ENCODE data around the gene NSFL1C. TPM values are rescaled to one million over a fixed set of nuclear protein-coding genes. Genes with fewer than 3 reads are reported as not detected.

Gene NSFL1C
- total and polyA plus RNA-seq, 9 of the 15 experiments (the other 6 are each of a cell fraction or from before 2014, with no cell fraction given): 20.8 to 119 (median 47.0) TPM

DNA sequence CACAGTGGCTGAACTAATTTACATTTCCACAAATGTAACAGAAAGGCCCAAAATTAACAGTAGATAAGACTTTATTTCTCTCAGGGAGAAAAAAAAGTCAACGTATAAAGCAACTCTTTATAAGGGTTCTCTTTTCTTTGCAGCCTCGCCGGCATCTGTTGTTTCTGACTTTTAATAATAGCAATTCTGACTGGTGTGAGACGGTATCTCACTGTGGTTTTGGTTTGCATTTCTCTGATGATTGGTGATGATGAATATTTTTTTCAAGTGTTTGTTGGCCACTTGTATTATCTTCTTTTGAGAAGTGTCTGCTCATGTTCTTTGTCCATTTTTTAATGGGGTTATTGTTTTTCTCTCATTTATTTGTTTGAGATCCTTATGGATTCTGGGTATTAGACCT, 46.6 kb downstream of the NSFL1C start:
- CTCF ChIA-PET (ENCODE audit: low intra/inter-chr PET ratio): no interaction called here
- no peaks in the 10 kb centered on the region for H3K27me3 ChIP-seq (ENCODE audit: control insufficient read depth in 2 of 2, insufficient read depth in 2 of 2, low read length in 2 of 2)

DNA sequence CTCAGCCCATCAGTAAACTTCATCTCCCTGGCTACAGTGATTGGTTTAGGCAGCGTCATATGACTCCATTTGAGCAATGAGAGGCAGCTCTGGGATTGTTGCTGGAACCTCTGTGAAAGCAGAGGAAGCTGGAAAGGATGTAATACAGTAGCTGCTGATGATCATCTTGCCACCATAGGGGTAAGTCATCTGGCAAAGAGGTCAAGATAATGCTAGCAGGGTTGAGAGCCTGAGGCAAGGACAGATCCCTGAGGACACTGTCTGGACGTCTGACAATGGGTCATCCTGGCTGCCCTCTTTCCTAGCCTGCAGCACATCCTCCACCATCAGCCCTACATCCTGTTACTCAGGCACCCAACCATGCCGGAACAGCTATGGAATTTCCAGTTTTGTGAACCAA, 48.3 kb downstream of the NSFL1C start:
- H3K27ac ChIP-seq (ENCODE audit: extremely low read depth, low read depth, low read length): no peak overlapping the region
- 4% methylated on average over 3 of the region's 3 CpGs for WGBS (ENCODE audit: insufficient coverage, low coverage, missing lambda C conversion rate)
- intact Hi-C loops (cut with micrococcal nuclease): no loop called here
- no peak for TF ChIP-seq MCM7 (IDR thresholded peaks at IDR 0.05)
- no peak for TF ChIP-seq HNRNPUL1 (IDR thresholded peaks at IDR 0.05; ENCODE audit: low read length)
- peak; percentile 55 for TF ChIP-seq USF1 (CRISPR knock-in tag; IDR thresholded peaks at IDR 0.05)
- no peak for TF ChIP-seq RFX1 (IDR thresholded peaks at IDR 0.05)
- no peak for TF ChIP-seq DMBX1 (CRISPR knock-in tag; IDR thresholded peaks at IDR 0.05; ENCODE audit: borderline replicate concordance)
- peak; percentile 16 for TF ChIP-seq NFYB (IDR thresholded peaks at IDR 0.05; ENCODE audit: extremely low read depth, insufficient read length)
- no peak for TF ChIP-seq L3MBTL2 (IDR thresholded peaks at IDR 0.05)
- TF ChIP-seq, protein P1, sequence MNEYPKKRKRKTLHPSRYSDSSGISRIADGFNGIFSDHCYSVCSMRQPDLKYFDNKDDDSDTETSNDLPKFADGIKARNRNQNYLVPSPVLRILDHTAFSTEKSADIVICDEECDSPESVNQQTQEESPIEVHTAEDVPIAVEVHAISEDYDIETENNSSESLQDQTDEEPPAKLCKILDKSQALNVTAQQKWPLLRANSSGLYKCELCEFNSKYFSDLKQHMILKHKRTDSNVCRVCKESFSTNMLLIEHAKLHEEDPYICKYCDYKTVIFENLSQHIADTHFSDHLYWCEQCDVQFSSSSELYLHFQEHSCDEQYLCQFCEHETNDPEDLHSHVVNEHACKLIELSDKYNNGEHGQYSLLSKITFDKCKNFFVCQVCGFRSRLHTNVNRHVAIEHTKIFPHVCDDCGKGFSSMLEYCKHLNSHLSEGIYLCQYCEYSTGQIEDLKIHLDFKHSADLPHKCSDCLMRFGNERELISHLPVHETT (CRISPR knock-in tag; conservative IDR thresholded peaks at IDR 0.05 in 1 of 2, IDR thresholded peaks at IDR 0.05 in 1 of 2): no peak
- 0 out of 2 replicates have a peak, but pooled peaks have one; percentile 29 for TF ChIP-seq USF2 (CRISPR knock-in tag; IDR thresholded peaks at IDR 0.05)

More for the DNA sequence above, 46.6 kb downstream of the NSFL1C start:
- no peaks in the 10 kb centered on the region for H3K9me3 ChIP-seq (replicated peaks; ENCODE audit: control insufficient read depth, insufficient read depth, low read depth, low read length)
- no peak for TF ChIP-seq PCBP1 (IDR thresholded peaks at IDR 0.05; ENCODE audit: low read depth, low read length, poor library complexity, severe bottlenecking)
- TF ChIP-seq CBFA2T2 (conservative IDR thresholded peaks at IDR 0.05): no peak
- no peak for TF ChIP-seq SETDB1 (IDR thresholded peaks at IDR 0.05; ENCODE audit: low read length)
- TF ChIP-seq ZFX (CRISPR knock-in tag; IDR thresholded peaks at IDR 0.05): no peak
- TF ChIP-seq KLF6 (CRISPR knock-in tag; IDR thresholded peaks at IDR 0.05; ENCODE audit: borderline replicate concordance): no peak
- TF ChIP-seq POLR2H (tag; IDR thresholded peaks at IDR 0.05; ENCODE audit: low read depth): no peak
- TF ChIP-seq CTBP1 (IDR thresholded peaks at IDR 0.05; ENCODE audit: borderline replicate concordance): no peak
- no peak for TF ChIP-seq HIVEP1 (CRISPR knock-in tag; IDR thresholded peaks at IDR 0.05)
- TF ChIP-seq FIP1L1 (IDR thresholded peaks at IDR 0.05; ENCODE audit: low read depth, low read length, poor library complexity, severe bottlenecking): no peak
- no peak overlapping the region for H3K9ac ChIP-seq (ENCODE audit: insufficient read depth in 1 of 2, low read depth in 2 of 2, low read length in 2 of 2)
- H3K36me3 ChIP-seq (ENCODE audit: control insufficient read depth, insufficient read depth, low read length): no peaks in the 10 kb centered on the region
- ATAC-seq (no peak), FAIRE-seq (no peak), DNase-seq (ENCODE audit: extremely low read depth in 1 of 4, low spot score in 3 of 4) (no peak)
- no peak overlapping the region for H3K4me3 ChIP-seq
- H4K20me1 ChIP-seq (replicated peaks; ENCODE audit: control insufficient read depth, insufficient read depth, low read length): no peaks in the 10 kb centered on the region
- 23% methylated on average over 4 of the region's 4 CpGs for WGBS (ENCODE audit: insufficient coverage, low coverage, missing lambda C conversion rate)
- H3K9me1 ChIP-seq (ENCODE audit: control insufficient read depth, insufficient read depth, low read length): no peaks in the 10 kb centered on the region
- in situ Hi-C loops (cut with MboI) (no loop called here), intact Hi-C loops (cut with micrococcal nuclease) (no loop called here)
- no peak overlapping the region for H3K4me2 ChIP-seq (ENCODE audit: insufficient read depth, low read length)
- no peak overlapping the region for H2AFZ ChIP-seq (ENCODE audit: low read depth, low read length)
- no TSS peak for BruUV-seq (replicated peaks)
- POLR2A ChIA-PET: no interaction called here
- H3K79me2 ChIP-seq (ENCODE audit: control insufficient read depth, insufficient read depth, low read length): no peaks in the 10 kb centered on the region
- H3K27ac ChIP-seq (ENCODE audit: extremely low read depth, low read depth, low read length): no peak overlapping the region
- peaks cover 10% of the 10 kb centered on the region in 2 experiments; a peak in 4 of 5 replicates for H3K4me1 ChIP-seq (replicated peaks in 1 of 2; ENCODE audit: control insufficient read depth in 2 of 2, insufficient read depth in 2 of 2, low read length in 2 of 2)

More for the DNA sequence above, 48.3 kb downstream of the NSFL1C start:
- BruUV-seq (replicated peaks): no TSS peak
- H3K79me2 ChIP-seq (ENCODE audit: control insufficient read depth, insufficient read depth, low read length): no peaks in the 10 kb centered on the region
- H3K9ac ChIP-seq (ENCODE audit: insufficient read depth in 1 of 2, low read depth in 2 of 2, low read length in 2 of 2): no peak overlapping the region
- in situ Hi-C loops (cut with MboI): no loop called here
- H4K20me1 ChIP-seq (replicated peaks; ENCODE audit: control insufficient read depth, insufficient read depth, low read length): no peaks in the 10 kb centered on the region
- H3K36me3 ChIP-seq (ENCODE audit: control insufficient read depth, insufficient read depth, low read length): no peaks in the 10 kb centered on the region
- H2AFZ ChIP-seq (ENCODE audit: low read depth, low read length): no peak overlapping the region
- ATAC-seq: no peak
- no peaks in the 10 kb centered on the region for H3K9me3 ChIP-seq (replicated peaks; ENCODE audit: control insufficient read depth, insufficient read depth, low read depth, low read length)
- no peak for FAIRE-seq
- no peaks in the 10 kb centered on the region for H3K27me3 ChIP-seq (ENCODE audit: control insufficient read depth in 2 of 2, insufficient read depth in 2 of 2, low read length in 2 of 2)
- ChIA-PET CTCF (ENCODE audit: low intra/inter-chr PET ratio) (no interaction called here), POLR2A (no interaction called here)
- no peak for DNase-seq (ENCODE audit: extremely low read depth in 1 of 4, low spot score in 3 of 4)
- no peak overlapping the region for H3K4me3 ChIP-seq
- no peaks in the 10 kb centered on the region for H3K9me1 ChIP-seq (ENCODE audit: control insufficient read depth, insufficient read depth, low read length)
- no peak overlapping the region for H3K4me2 ChIP-seq (ENCODE audit: insufficient read depth, low read length)
- H3K4me1 ChIP-seq (replicated peaks in 1 of 2; ENCODE audit: control insufficient read depth in 2 of 2, insufficient read depth in 2 of 2, low read length in 2 of 2): peaks cover 5 to 6% of the 10 kb centered on the region in 2 experiments; a peak in 4 of 5 replicates
